ENCODE measurements around the gene STAC3.

DNA sequence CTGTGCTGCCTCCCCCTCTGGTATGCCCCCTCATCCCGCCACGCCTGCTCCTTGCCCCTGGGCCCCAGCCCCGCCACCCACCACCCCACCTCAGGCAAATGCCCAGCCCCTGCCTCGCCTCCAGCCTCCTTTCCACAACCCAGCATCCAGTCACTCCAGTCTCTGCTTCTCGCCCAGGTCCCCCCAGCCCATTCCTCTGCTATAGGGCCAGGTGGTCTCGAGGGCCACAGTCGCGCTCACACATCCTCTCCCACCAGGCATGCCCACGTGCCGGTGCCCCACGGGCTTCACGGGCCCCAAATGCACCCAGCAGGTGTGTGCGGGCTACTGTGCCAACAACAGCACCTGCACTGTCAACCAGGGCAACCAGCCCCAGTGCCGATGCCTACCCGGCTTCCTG, 40.5 kb downstream of the STAC3 start:
- TF ChIP-seq EZH2 (IDR thresholded peaks at IDR 0.05; ENCODE audit: insufficient read depth, low read length): no peak
- TF ChIP-seq, protein P1, sequence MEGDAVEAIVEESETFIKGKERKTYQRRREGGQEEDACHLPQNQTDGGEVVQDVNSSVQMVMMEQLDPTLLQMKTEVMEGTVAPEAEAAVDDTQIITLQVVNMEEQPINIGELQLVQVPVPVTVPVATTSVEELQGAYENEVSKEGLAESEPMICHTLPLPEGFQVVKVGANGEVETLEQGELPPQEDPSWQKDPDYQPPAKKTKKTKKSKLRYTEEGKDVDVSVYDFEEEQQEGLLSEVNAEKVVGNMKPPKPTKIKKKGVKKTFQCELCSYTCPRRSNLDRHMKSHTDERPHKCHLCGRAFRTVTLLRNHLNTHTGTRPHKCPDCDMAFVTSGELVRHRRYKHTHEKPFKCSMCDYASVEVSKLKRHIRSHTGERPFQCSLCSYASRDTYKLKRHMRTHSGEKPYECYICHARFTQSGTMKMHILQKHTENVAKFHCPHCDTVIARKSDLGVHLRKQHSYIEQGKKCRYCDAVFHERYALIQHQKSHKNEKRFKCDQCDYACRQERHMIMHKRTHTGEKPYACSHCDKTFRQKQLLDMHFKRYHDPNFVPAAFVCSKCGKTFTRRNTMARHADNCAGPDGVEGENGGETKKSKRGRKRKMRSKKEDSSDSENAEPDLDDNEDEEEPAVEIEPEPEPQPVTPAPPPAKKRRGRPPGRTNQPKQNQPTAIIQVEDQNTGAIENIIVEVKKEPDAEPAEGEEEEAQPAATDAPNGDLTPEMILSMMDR (IDR thresholded peaks at IDR 0.05; ENCODE audit: insufficient read depth, low read depth, low read length): no peak

Measured in astrocyte (in vitro differentiated cells and primary cell).